ENCODE data around the gene TRAPPC6A. TPM values are rescaled to one million over a fixed set of nuclear protein-coding genes. Genes with fewer than 3 reads are reported as not detected.

TRAPPC6A gene
- total RNA-seq, 1 experiment from 2014 or later = 59.9 TPM

- no peaks in the 10 kb centered on the region for H3K4me1 ChIP-seq (ENCODE audit: insufficient read depth, low read length)
- peaks cover 78% of the 10 kb centered on the region for H3K27me3 Mint-ChIP-seq (ENCODE audit: low read depth)
- no peak overlapping the region for H3K23ac ChIP-seq (ENCODE audit: insufficient read length, low read depth, low read length)
- no peak overlapping the region for H2BK12ac ChIP-seq (ENCODE audit: insufficient read length, low read depth, low read length)
- peaks cover 2% of the 10 kb centered on the region; the same call in 1 of the 2 replicates for H3K27me3 ChIP-seq (ENCODE audit: insufficient read depth, low read length)
- no peak overlapping the region for H2BK15ac ChIP-seq (ENCODE audit: low read depth, low read length)
- no peak overlapping the region for H4K91ac ChIP-seq (ENCODE audit: insufficient read length, low read depth, low read length)
- H3K79me2 ChIP-seq (ENCODE audit: insufficient read depth, low read length) = no peaks in the 10 kb centered on the region
- no peaks in the 10 kb centered on the region for H3K9me3 ChIP-seq (ENCODE audit: control insufficient read depth, low read depth, low read length)
- no peak overlapping the region for H3K14ac ChIP-seq (ENCODE audit: insufficient read depth, low read length)
- no peak overlapping the region for H4K8ac ChIP-seq (replicated peaks; ENCODE audit: insufficient read length, low read depth, low read length)
- H2AK5ac ChIP-seq (ENCODE audit: insufficient read length, low read length) = no peak overlapping the region
- H3K9me3 Mint-ChIP-seq = no peaks in the 10 kb centered on the region
- no peak overlapping the region for H3K56ac ChIP-seq (ENCODE audit: insufficient read length, low read depth, low read length)
- H3K36me3 Mint-ChIP-seq (ENCODE audit: insufficient read depth in 1 of 3, low read depth in 3 of 3) = no peaks in the 10 kb centered on the region
- no peak overlapping the region for H2BK5ac ChIP-seq (ENCODE audit: insufficient read length, low read length)
- no peak overlapping the region for H3T11ph ChIP-seq (ENCODE audit: low read length)
- H2BK120ac ChIP-seq (ENCODE audit: low read depth, low read length, poor library complexity, severe bottlenecking) = no peak overlapping the region
- DNase-seq = no peak
- H3K4me1 Mint-ChIP-seq = peaks cover 4 to 6% of the 10 kb centered on the region in 2 experiments
- H3K79me1 ChIP-seq (ENCODE audit: insufficient read depth, low read depth, low read length, poor library complexity, severe bottlenecking) = no peaks in the 10 kb centered on the region
- no peak overlapping the region for H4K5ac ChIP-seq (ENCODE audit: insufficient read length, low read depth, low read length)
- H3K23me2 ChIP-seq (ENCODE audit: insufficient read length, low read depth, low read length, poor library complexity, severe bottlenecking) = peaks cover 4% of the 10 kb centered on the region
- H3K27ac ChIP-seq (ENCODE audit: insufficient read length, low read depth, low read length) = no peak overlapping the region
- no peak overlapping the region for H3K9ac ChIP-seq (ENCODE audit: extremely low read depth, insufficient read length, low read length)
- no peak overlapping the region for H3K18ac ChIP-seq (ENCODE audit: insufficient read length, low read depth, low read length)
- no peaks in the 10 kb centered on the region for H4K20me1 ChIP-seq (ENCODE audit: control insufficient read depth, insufficient read depth, insufficient read length)
- H3K27ac Mint-ChIP-seq = no peak overlapping the region
- H3K4ac ChIP-seq (ENCODE audit: low read depth, low read length) = no peak overlapping the region
- no CpG with 5 or more reads among the region's 6 CpGs for WGBS (ENCODE audit: extremely low coverage, insufficient read length, low lambda C conversion rate)
- no peak for TF ChIP-seq CTCF (conservative IDR thresholded peaks at IDR 0.05)
- no peak overlapping the region for H2AFZ ChIP-seq (ENCODE audit: low read length)
- no peak overlapping the region for H3K4me2 ChIP-seq (ENCODE audit: insufficient read depth, insufficient read length, low read length)
- no peak overlapping the region for H2BK20ac ChIP-seq (ENCODE audit: low read depth, low read length, poor library complexity, severe bottlenecking)
- H3K4me3 Mint-ChIP-seq = no peak overlapping the region
Observed at GRCh38 chr19:45222724-45223123, 44.7 kb upstream of the TRAPPC6A start.

Measured in H9 (cell line).